ENCODE results near the gene SMAD9. TPM values are rescaled to one million over a fixed set of nuclear protein-coding genes. Genes with fewer than 3 reads are reported as not detected.
A peak's percentile ranks its signal among the peaks of the same experiment; 100 is the strongest.

SMAD9 gene
- total RNA-seq, 4 donors from 2014 or later: 0.98 to 4.1 (median 2.1) TPM

DNA sequence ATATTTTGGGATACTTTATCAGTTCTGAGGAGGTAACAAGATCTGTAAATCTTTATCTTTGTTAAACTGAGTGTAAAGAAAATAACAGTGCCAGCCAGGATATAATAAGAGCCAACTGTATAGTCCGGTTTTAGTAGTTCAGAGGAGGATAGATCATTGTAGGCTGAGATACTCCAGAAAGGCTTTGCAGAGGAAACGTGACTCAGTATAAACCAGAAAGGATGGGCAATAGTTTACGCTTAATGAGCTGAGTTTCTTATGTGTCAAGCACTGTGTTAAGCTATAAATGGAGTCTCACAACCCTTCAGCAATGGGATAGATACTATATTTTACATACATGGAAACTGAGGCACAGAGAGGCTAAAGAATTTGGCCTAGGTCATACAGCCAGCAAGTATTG lies 97.3 kb downstream of the SMAD9 start:
- Histone ChIP-seq H3K27me3 (no peaks in the 10 kb centered on the region), H3K4me1 (peaks cover 28% of the 10 kb centered on the region), H3K9me3 (no peaks in the 10 kb centered on the region), H3K27ac (no peak overlapping the region), H3K4me3 (no peak overlapping the region), H3K36me3 (peaks cover 15% of the 10 kb centered on the region)
- DNase-seq (ENCODE audit: low spot score in 2 of 2): no peak
- 77% methylated on average over 3 of the region's 3 CpGs for WGBS
- TF ChIP-seq, protein P1, sequence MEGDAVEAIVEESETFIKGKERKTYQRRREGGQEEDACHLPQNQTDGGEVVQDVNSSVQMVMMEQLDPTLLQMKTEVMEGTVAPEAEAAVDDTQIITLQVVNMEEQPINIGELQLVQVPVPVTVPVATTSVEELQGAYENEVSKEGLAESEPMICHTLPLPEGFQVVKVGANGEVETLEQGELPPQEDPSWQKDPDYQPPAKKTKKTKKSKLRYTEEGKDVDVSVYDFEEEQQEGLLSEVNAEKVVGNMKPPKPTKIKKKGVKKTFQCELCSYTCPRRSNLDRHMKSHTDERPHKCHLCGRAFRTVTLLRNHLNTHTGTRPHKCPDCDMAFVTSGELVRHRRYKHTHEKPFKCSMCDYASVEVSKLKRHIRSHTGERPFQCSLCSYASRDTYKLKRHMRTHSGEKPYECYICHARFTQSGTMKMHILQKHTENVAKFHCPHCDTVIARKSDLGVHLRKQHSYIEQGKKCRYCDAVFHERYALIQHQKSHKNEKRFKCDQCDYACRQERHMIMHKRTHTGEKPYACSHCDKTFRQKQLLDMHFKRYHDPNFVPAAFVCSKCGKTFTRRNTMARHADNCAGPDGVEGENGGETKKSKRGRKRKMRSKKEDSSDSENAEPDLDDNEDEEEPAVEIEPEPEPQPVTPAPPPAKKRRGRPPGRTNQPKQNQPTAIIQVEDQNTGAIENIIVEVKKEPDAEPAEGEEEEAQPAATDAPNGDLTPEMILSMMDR (IDR thresholded peaks at IDR 0.05): no peak
- TF ChIP-seq EP300 (IDR thresholded peaks at IDR 0.05): no peak
- no peak for TF ChIP-seq POLR2A (IDR thresholded peaks at IDR 0.05)
- no peak for TF ChIP-seq POLR2AphosphoS5 (IDR thresholded peaks at IDR 0.05)

DNA sequence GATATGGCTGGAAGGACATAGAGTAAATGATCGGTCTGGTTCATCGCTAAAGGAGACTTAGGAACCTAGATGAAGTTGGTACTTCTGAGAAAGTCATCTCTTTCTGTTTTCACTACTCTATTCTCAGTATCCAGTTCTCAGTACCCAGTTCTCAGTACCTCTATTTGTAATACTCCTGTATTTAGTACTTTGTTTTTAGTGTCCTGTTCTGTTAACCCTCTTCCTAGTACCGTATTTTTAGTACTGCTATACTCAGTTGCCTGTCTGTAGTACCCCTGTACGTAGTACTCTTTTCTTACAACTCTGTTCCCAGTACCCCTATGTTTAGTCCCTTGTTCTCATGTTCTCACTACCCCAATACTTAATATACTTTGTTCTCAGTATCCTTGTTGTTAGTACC lies 99.8 kb downstream of the SMAD9 start:
- 66% methylated on average over 4 of the region's 4 CpGs for WGBS
- peaks cover 28% of the 10 kb centered on the region for H3K4me1 ChIP-seq

GRCh38 chr13:36819739-36820090 lies 100.3 kb downstream of the SMAD9 start:
- Histone ChIP-seq H3K27ac (no peak overlapping the region), H3K27me3 (no peaks in the 10 kb centered on the region), H3K9me3 (no peaks in the 10 kb centered on the region), H3K4me3 (peak overlapping the region; percentile 83), H3K4me1 (peaks cover 28% of the 10 kb centered on the region), H3K36me3 (no peaks in the 10 kb centered on the region)
- 2% methylated on average over 20 of the region's 20 CpGs for WGBS
- no peak for TF ChIP-seq POLR2A (IDR thresholded peaks at IDR 0.05)
- no peak for TF ChIP-seq POLR2AphosphoS5 (IDR thresholded peaks at IDR 0.05)
- TF ChIP-seq, protein P1 (IDR thresholded peaks at IDR 0.05): no peak
- no peak for TF ChIP-seq EP300 (IDR thresholded peaks at IDR 0.05)
- DNase-seq (ENCODE audit: low spot score in 2 of 2): no peak

More for the DNA sequence above, 99.8 kb downstream of the SMAD9 start:
- H3K27me3 ChIP-seq: no peaks in the 10 kb centered on the region
- H3K27ac ChIP-seq: no peak overlapping the region
- peak overlapping the region; percentile 83 for H3K4me3 ChIP-seq
- H3K9me3 ChIP-seq: no peaks in the 10 kb centered on the region
- no peak for DNase-seq (ENCODE audit: low spot score in 2 of 2)
- no peaks in the 10 kb centered on the region for H3K36me3 ChIP-seq
- no peak for TF ChIP-seq EP300 (IDR thresholded peaks at IDR 0.05)

- Histone ChIP-seq H3K36me3 (no peaks in the 10 kb centered on the region), H3K27ac (peak within 1 kb of the TSS; percentile 28), H3K9me3 (no peaks in the 10 kb centered on the region), H3K4me3 (peak within 1 kb of the TSS; percentile 83), H3K4me1 (peaks cover 28% of the 10 kb centered on the region), H3K27me3 (no peaks in the 10 kb centered on the region)
- peak; percentile 89 to 90 for DNase-seq (ENCODE audit: low spot score in 2 of 2)
- no peak for TF ChIP-seq EP300 (IDR thresholded peaks at IDR 0.05)
- no peak for TF ChIP-seq POLR2AphosphoS5 (IDR thresholded peaks at IDR 0.05)
- TF ChIP-seq, protein P1 (IDR thresholded peaks at IDR 0.05): no peak
- no peak for TF ChIP-seq POLR2A (IDR thresholded peaks at IDR 0.05)
- 2% methylated on average over 15 of the region's 78 CpGs for WGBS
Measured at GRCh38 chr13:36818804-36819738, 101.0 kb downstream of the SMAD9 start, which contains the start of gene RFXAP. Gene RFXAP (plus strand): TSS chr13:36819222. CDS start chr13:36819358, 136 bp downstream.

DNA sequence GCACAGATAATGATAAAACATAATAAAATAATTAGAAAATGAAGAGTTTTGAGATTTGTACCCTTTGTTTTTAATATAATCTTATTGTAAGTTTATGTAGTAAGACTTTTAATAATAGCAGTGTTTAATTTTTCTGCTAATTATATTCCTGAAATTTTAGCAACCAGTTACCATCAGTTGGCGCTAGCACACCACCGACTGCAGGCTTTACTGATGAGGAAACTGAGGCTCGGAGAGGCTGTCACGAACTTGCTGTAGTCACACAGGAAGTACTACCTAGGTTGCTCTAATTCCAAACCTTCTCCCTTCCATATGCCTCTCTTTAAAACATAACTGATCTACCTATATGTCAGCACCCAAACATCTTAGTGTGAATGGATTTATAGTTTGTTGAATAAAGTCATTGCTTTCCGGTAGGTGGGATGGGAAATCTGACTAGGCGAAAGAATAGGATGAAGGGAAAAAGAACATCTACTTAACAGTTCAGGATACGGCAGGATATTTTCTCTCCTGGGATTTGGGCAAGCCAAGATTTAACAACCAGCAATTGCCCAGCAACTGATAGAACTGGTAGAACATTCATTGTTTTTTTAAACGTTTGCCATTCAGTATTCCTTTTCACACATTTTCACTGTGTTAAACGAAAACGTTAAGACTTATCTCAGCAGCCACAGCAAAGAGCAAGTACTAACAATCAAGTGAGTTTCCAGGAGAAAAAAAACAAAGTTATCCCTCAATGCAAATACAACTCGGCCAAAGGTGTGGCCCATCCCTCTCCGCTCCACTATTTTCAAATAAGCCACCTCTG lies 101.8 kb downstream of the SMAD9 start:
- Histone ChIP-seq H3K27me3 (no peaks in the 10 kb centered on the region), H3K27ac (no peak overlapping the region), H3K36me3 (no peaks in the 10 kb centered on the region), H3K4me1 (peaks cover 28% of the 10 kb centered on the region), H3K4me3 (peak overlapping the region; percentile 83), H3K9me3 (no peaks in the 10 kb centered on the region)
- TF ChIP-seq POLR2A (IDR thresholded peaks at IDR 0.05) (no peak), EP300 (IDR thresholded peaks at IDR 0.05) (no peak), POLR2AphosphoS5 (IDR thresholded peaks at IDR 0.05) (no peak)
- TF ChIP-seq, protein P1 (IDR thresholded peaks at IDR 0.05): no peak
- WGBS: 41% methylated on average over 12 of the region's 12 CpGs
- no peak for DNase-seq (ENCODE audit: low spot score in 2 of 2)
